Liver (tissue), 9 donors: Measurements from ENCODE around the gene BCL2. TPM values are rescaled to one million over a fixed set of nuclear protein-coding genes. Genes with fewer than 3 reads are reported as not detected.

Source experiments
- DNase-seq: peaks from one replicate; pipeline ENCODE4 v3.0.0-alpha.2; 2017; ENCODE audit warnings: low spot score
- H3K27ac ChIP-seq, 2 donors: one replicate each; pipeline ENCODE4 v1.7.0; 2013; ENCODE audit warnings: inconsistent platforms in 2 of 2, low read length in 2 of 2, control low read depth in 1 of 2, low read depth in 1 of 2, mild to moderate bottlenecking in 1 of 2
- H3K27me3 ChIP-seq, 4 donors: one replicate each; pipeline versions ENCODE4 v1.6.1 to v1.7.0; 2013; ENCODE audit warnings: low read length in 3 of 4, inconsistent platforms in 1 of 4, mild to moderate bottlenecking in 1 of 4, moderate library complexity in 1 of 4; ENCODE audit not compliant: control insufficient read depth in 4 of 4, insufficient read depth in 4 of 4
- H3K36me3 ChIP-seq, 4 donors: one replicate each; pipeline versions ENCODE4 v1.6.1 to v1.7.0; 2013; ENCODE audit warnings: low read length in 3 of 4, mild to moderate bottlenecking in 3 of 4, low read depth in 1 of 4, moderate library complexity in 1 of 4; ENCODE audit not compliant: control insufficient read depth in 4 of 4, insufficient read depth in 3 of 4
- H3K4me1 ChIP-seq, 4 donors: one replicate each; pipeline versions ENCODE4 v1.6.1 to v1.7.0; 2013; ENCODE audit warnings: low read length in 3 of 4, mild to moderate bottlenecking in 3 of 4, moderate library complexity in 1 of 4; ENCODE audit not compliant: control insufficient read depth in 4 of 4, insufficient read depth in 4 of 4
- H3K4me3 ChIP-seq, 3 donors: one replicate each; pipeline versions ENCODE4 v1.6.1 to v1.7.0; 2013; ENCODE audit warnings: low read length in 3 of 3, control low read depth in 1 of 3, low read depth in 1 of 3, mild to moderate bottlenecking in 1 of 3
- H3K9ac ChIP-seq, 2 donors: one replicate each; pipeline ENCODE4 v1.7.0; 2013; ENCODE audit warnings: low read length in 2 of 2, mild to moderate bottlenecking in 2 of 2, moderate library complexity in 2 of 2, control low read depth in 1 of 2, low read depth in 1 of 2
- H3K9me3 ChIP-seq, 4 donors: one replicate each; pipeline versions ENCODE4 v1.6.1 to v1.7.0; 2013; ENCODE audit warnings: low read length in 3 of 4; ENCODE audit not compliant: control insufficient read depth in 4 of 4
- ATF3 ChIP-seq: IDR thresholded peaks from 2 replicates; pipeline ENCODE4 v1.6.1; 2016; ENCODE audit warnings: antibody characterized with exemption
- EGR1 ChIP-seq, 2 donors: IDR thresholded peaks; 2 replicates each; pipeline ENCODE4 v1.6.1; 2016 to 2018; ENCODE audit warnings: antibody characterized with exemption in 2 of 2, low read depth in 2 of 2
- FOXA1 ChIP-seq: IDR thresholded peaks from 2 replicates; pipeline ENCODE4 v1.6.1; 2016; ENCODE audit warnings: antibody characterized with exemption
- FOXA2 ChIP-seq: IDR thresholded peaks from 2 replicates; pipeline ENCODE4 v1.6.1; 2016; ENCODE audit warnings: antibody characterized with exemption
- GABPA ChIP-seq, 2 donors: IDR thresholded peaks in 1 of 2; conservative IDR thresholded peaks in 1 of 2; 2 replicates each; pipeline ENCODE4 v1.6.1; 2016; ENCODE audit warnings: antibody characterized with exemption in 2 of 2, mild to moderate bottlenecking in 1 of 2, moderate library complexity in 1 of 2
- HNF4A ChIP-seq, 2 donors: conservative IDR thresholded peaks; 2 replicates each; pipeline ENCODE4 v1.6.1; 2016; ENCODE audit warnings: antibody characterized with exemption in 2 of 2, mild to moderate bottlenecking in 2 of 2
- HNF4G ChIP-seq: IDR thresholded peaks from 2 replicates; pipeline ENCODE4 v1.6.1; 2016; ENCODE audit warnings: antibody characterized with exemption
- JUND ChIP-seq, 2 donors: IDR thresholded peaks; 2 replicates each; pipeline ENCODE4 v1.6.1; 2016; ENCODE audit warnings: antibody characterized with exemption in 2 of 2
- MAX ChIP-seq: IDR thresholded peaks from 2 replicates; pipeline ENCODE4 v1.6.1; 2016; ENCODE audit warnings: antibody characterized with exemption
- NR2F2 ChIP-seq: IDR thresholded peaks from 2 replicates; pipeline ENCODE4 v1.6.1; 2016; ENCODE audit warnings: antibody characterized with exemption
- RAD21 ChIP-seq, 2 donors: IDR thresholded peaks; 2 replicates each; pipeline ENCODE4 v1.6.1; 2016; ENCODE audit warnings: antibody characterized with exemption in 2 of 2, mild to moderate bottlenecking in 2 of 2
- RXRA ChIP-seq, 2 donors: IDR thresholded peaks; 2 replicates each; pipeline ENCODE4 v1.6.1; 2017 to 2018; ENCODE audit warnings: antibody characterized with exemption in 2 of 2, mild to moderate bottlenecking in 1 of 2
- SP1 ChIP-seq: IDR thresholded peaks from 2 replicates; pipeline ENCODE4 v1.6.1; 2018; ENCODE audit warnings: antibody characterized with exemption, mild to moderate bottlenecking
- TAF1 ChIP-seq: conservative IDR thresholded peaks from 2 replicates; pipeline ENCODE4 v1.6.1; 2016; ENCODE audit warnings: antibody characterized with exemption, mild to moderate bottlenecking
- YY1 ChIP-seq: IDR thresholded peaks from 2 replicates; pipeline ENCODE4 v1.6.1; 2016; ENCODE audit warnings: antibody characterized with exemption, mild to moderate bottlenecking
- WGBS: extraction: QIAGEN DNeasy Blood & Tissue Kit; methylation state at CpG from one replicate; pipeline ENCODE4 v1.1.7; 2013; 5-methylcytosine and 5-hydroxymethylcytosine counted together
- polyA plus RNA-seq, 2 donors: library from polyadenylated mRNA; stranded (reverse) in 1 of 2; unstranded in 1 of 2; fragments of 200-250 nt in 1 of 2; fragments of >200 nt in 1 of 2; fragmentation: Nextera tagmentation in 1 of 2; extraction: Ambion mirVana in 1 of 2; gene quantifications; one replicate each; pipeline versions ENCODE4 v1.2.1 to v1.2.3, GENCODE V29; 2013 to 2015
- total RNA-seq, 2 donors: library from RNA; depleted of rRNA; stranded (reverse); fragments of >200 nt; gene quantifications; one replicate each; pipeline ENCODE4 v1.2.3, GENCODE V29; 2014
- TF ChIP-seq, protein P1 (sequence below): fragments of 150-350 bp; IDR thresholded peaks from 2 replicates; pipeline ENCODE4 v1.5.1; 2017; ENCODE audit warnings: improper control_type of control experiment, low read depth, low read length; ENCODE audit not compliant: missing input control
- TF ChIP-seq, protein P2 (sequence below): IDR thresholded peaks from 2 replicates; pipeline ENCODE4 v1.6.1; 2016; ENCODE audit warnings: antibody characterized with exemption
- TF ChIP-seq, protein P3 (sequence below): IDR thresholded peaks from 2 replicates; pipeline ENCODE4 v1.6.1; 2016; ENCODE audit warnings: antibody characterized with exemption, mild to moderate bottlenecking
- donor health status: healthy.
- donor health status: healthy.
- donor health status: healthy.
- donor health status: healthy.
- donor health status: healthy.

The BCL2 gene
- total and polyA plus RNA-seq, 4 donors, result 0.40 to 3.9 (median 1.4) TPM

GRCh38 chr18:63148449-63149301 lies 170.9 kb downstream of the BCL2 start (continued):
- TF ChIP-seq, protein P1, sequence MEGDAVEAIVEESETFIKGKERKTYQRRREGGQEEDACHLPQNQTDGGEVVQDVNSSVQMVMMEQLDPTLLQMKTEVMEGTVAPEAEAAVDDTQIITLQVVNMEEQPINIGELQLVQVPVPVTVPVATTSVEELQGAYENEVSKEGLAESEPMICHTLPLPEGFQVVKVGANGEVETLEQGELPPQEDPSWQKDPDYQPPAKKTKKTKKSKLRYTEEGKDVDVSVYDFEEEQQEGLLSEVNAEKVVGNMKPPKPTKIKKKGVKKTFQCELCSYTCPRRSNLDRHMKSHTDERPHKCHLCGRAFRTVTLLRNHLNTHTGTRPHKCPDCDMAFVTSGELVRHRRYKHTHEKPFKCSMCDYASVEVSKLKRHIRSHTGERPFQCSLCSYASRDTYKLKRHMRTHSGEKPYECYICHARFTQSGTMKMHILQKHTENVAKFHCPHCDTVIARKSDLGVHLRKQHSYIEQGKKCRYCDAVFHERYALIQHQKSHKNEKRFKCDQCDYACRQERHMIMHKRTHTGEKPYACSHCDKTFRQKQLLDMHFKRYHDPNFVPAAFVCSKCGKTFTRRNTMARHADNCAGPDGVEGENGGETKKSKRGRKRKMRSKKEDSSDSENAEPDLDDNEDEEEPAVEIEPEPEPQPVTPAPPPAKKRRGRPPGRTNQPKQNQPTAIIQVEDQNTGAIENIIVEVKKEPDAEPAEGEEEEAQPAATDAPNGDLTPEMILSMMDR, result no peak
- TF ChIP-seq HNF4G (no peak), ATF3 (peak; percentile 94), EGR1 (IDR thresholded peaks at IDR 0.05; ENCODE audit: low read depth in 2 of 2) (no peak), GABPA (IDR thresholded peaks at IDR 0.05 in 1 of 2, conservative IDR thresholded peaks at IDR 0.05 in 1 of 2) (peak in 1 of 2 donors; percentile 8)

- Histone ChIP-seq H3K9ac (peak overlapping the region in 1 of 2 donors; percentile 69), H3K9me3 (no peaks in the 10 kb centered on the region), H3K4me1 (peaks cover 10 to 27% (median 18%) of the 10 kb centered on the region in 4 donors), H3K36me3 (no peaks in the 10 kb centered on the region), H3K27ac (peak overlapping the region; percentile 68 to 77), H3K4me3 (no peak overlapping the region), H3K27me3 (no peaks in the 10 kb centered on the region)
- TF ChIP-seq RAD21 (IDR thresholded peaks at IDR 0.05) (no peak), MAX (no peak), HNF4A (conservative IDR thresholded peaks at IDR 0.05) (peak; percentile 64 to 76), FOXA1 (no peak), EGR1 (IDR thresholded peaks at IDR 0.05; ENCODE audit: low read depth in 2 of 2) (no peak), FOXA2 (no peak), HNF4G (peak; percentile 33), NR2F2 (no peak), SP1 (peak; percentile 78), RXRA (IDR thresholded peaks at IDR 0.05) (no peak), ATF3 (no peak), YY1 (peak; percentile 45), TAF1 (no peak), JUND (IDR thresholded peaks at IDR 0.05) (peak in 1 of 2 donors; percentile 26), GABPA (IDR thresholded peaks at IDR 0.05 in 1 of 2, conservative IDR thresholded peaks at IDR 0.05 in 1 of 2) (no peak)
- TF ChIP-seq, protein P1, result no peak
- TF ChIP-seq, protein P2, sequence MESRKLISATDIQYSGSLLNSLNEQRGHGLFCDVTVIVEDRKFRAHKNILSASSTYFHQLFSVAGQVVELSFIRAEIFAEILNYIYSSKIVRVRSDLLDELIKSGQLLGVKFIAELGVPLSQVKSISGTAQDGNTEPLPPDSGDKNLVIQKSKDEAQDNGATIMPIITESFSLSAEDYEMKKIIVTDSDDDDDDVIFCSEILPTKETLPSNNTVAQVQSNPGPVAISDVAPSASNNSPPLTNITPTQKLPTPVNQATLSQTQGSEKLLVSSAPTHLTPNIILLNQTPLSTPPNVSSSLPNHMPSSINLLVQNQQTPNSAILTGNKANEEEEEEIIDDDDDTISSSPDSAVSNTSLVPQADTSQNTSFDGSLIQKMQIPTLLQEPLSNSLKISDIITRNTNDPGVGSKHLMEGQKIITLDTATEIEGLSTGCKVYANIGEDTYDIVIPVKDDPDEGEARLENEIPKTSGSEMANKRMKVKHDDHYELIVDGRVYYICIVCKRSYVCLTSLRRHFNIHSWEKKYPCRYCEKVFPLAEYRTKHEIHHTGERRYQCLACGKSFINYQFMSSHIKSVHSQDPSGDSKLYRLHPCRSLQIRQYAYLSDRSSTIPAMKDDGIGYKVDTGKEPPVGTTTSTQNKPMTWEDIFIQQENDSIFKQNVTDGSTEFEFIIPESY, result no peak
- TF ChIP-seq, protein P3, sequence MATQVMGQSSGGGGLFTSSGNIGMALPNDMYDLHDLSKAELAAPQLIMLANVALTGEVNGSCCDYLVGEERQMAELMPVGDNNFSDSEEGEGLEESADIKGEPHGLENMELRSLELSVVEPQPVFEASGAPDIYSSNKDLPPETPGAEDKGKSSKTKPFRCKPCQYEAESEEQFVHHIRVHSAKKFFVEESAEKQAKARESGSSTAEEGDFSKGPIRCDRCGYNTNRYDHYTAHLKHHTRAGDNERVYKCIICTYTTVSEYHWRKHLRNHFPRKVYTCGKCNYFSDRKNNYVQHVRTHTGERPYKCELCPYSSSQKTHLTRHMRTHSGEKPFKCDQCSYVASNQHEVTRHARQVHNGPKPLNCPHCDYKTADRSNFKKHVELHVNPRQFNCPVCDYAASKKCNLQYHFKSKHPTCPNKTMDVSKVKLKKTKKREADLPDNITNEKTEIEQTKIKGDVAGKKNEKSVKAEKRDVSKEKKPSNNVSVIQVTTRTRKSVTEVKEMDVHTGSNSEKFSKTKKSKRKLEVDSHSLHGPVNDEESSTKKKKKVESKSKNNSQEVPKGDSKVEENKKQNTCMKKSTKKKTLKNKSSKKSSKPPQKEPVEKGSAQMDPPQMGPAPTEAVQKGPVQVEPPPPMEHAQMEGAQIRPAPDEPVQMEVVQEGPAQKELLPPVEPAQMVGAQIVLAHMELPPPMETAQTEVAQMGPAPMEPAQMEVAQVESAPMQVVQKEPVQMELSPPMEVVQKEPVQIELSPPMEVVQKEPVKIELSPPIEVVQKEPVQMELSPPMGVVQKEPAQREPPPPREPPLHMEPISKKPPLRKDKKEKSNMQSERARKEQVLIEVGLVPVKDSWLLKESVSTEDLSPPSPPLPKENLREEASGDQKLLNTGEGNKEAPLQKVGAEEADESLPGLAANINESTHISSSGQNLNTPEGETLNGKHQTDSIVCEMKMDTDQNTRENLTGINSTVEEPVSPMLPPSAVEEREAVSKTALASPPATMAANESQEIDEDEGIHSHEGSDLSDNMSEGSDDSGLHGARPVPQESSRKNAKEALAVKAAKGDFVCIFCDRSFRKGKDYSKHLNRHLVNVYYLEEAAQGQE, result no peak
- 40% methylated on average over 6 of the region's 6 CpGs for WGBS
- no peak for DNase-seq
These were observed 171.6 kb downstream of the BCL2 start for GRCh38 chr18:63147973-63148372.
